ENCODE measurements around the gene PTPN1. TPM values are rescaled to one million over a fixed set of nuclear protein-coding genes. Genes with fewer than 3 reads are reported as not detected.

The PTPN1 gene
- total and polyA plus RNA-seq, 4 donors = 5.8 to 10.6 (median 9.7) TPM

- no peak overlapping the region for H3K27ac ChIP-seq (ENCODE audit: low read depth in 1 of 2, low read length in 2 of 2)
- H3K9ac ChIP-seq (ENCODE audit: low read depth in 1 of 2, low read length in 2 of 2) = no peak overlapping the region
- no peak for DNase-seq (ENCODE audit: low spot score)
- no peak overlapping the region for H3K4me3 ChIP-seq (ENCODE audit: low read depth in 1 of 3, low read length in 3 of 3)
- peaks cover 0 to 11% (median 4%) of the 10 kb centered on the region in 4 donors for H3K4me1 ChIP-seq (ENCODE audit: control insufficient read depth in 4 of 4, insufficient read depth in 4 of 4, low read length in 3 of 4)
- peaks cover 0 to 2% (median 0%) of the 10 kb centered on the region in 4 donors for H3K36me3 ChIP-seq (ENCODE audit: control insufficient read depth in 4 of 4, insufficient read depth in 3 of 4, low read depth in 1 of 4, low read length in 3 of 4)
- TF ChIP-seq ATF3 (IDR thresholded peaks at IDR 0.05) (no peak), TAF1 (conservative IDR thresholded peaks at IDR 0.05) (no peak), RAD21 (IDR thresholded peaks at IDR 0.05) (no peak), EGR1 (IDR thresholded peaks at IDR 0.05; ENCODE audit: low read depth in 2 of 2) (no peak), FOXA2 (IDR thresholded peaks at IDR 0.05) (no peak), RXRA (IDR thresholded peaks at IDR 0.05) (no peak), ZBTB33 (IDR thresholded peaks at IDR 0.05) (no peak), CTCF (IDR thresholded peaks at IDR 0.05; ENCODE audit: low read depth, low read length, missing input control) (no peak), MAX (IDR thresholded peaks at IDR 0.05) (no peak), REST (IDR thresholded peaks at IDR 0.05) (no peak), FOXA1 (IDR thresholded peaks at IDR 0.05) (no peak)
- H3K27me3 ChIP-seq (ENCODE audit: control insufficient read depth in 4 of 4, insufficient read depth in 4 of 4, low read length in 3 of 4) = no peaks in the 10 kb centered on the region
- no peaks in the 10 kb centered on the region for H3K9me3 ChIP-seq (ENCODE audit: control insufficient read depth in 4 of 4, low read length in 3 of 4)
- WGBS = 95% methylated on average over 2 of the region's 2 CpGs
These were observed 40.3 kb downstream of the PTPN1 start for GRCh38 chr20:50550531-50550930.

- no peaks in the 10 kb centered on the region for H3K27me3 ChIP-seq (ENCODE audit: control insufficient read depth in 4 of 4, insufficient read depth in 4 of 4, low read length in 3 of 4)
- H3K4me1 ChIP-seq (ENCODE audit: control insufficient read depth in 4 of 4, insufficient read depth in 4 of 4, low read length in 3 of 4) = peaks cover 0 to 6% (median 4%) of the 10 kb centered on the region in 4 donors
- TF ChIP-seq HNF4G (IDR thresholded peaks at IDR 0.05) = no peak
- no peak for TF ChIP-seq YY1 (IDR thresholded peaks at IDR 0.05)
- TF ChIP-seq JUND (IDR thresholded peaks at IDR 0.05) = no peak
- TF ChIP-seq REST (IDR thresholded peaks at IDR 0.05) = no peak
- TF ChIP-seq SP1 (IDR thresholded peaks at IDR 0.05) = no peak
- peaks cover 0 to 2% (median 0%) of the 10 kb centered on the region in 4 donors for H3K36me3 ChIP-seq (ENCODE audit: control insufficient read depth in 4 of 4, insufficient read depth in 3 of 4, low read depth in 1 of 4, low read length in 3 of 4)
- WGBS = 96% methylated on average over 4 of the region's 4 CpGs
- H3K27ac ChIP-seq (ENCODE audit: low read depth in 1 of 2, low read length in 2 of 2) = no peak overlapping the region
- no peaks in the 10 kb centered on the region for H3K9me3 ChIP-seq (ENCODE audit: control insufficient read depth in 4 of 4, low read length in 3 of 4)
- no peak overlapping the region for H3K9ac ChIP-seq (ENCODE audit: low read depth in 1 of 2, low read length in 2 of 2)
- DNase-seq (ENCODE audit: low spot score) = no peak
- H3K4me3 ChIP-seq (ENCODE audit: low read depth in 1 of 3, low read length in 3 of 3) = no peak overlapping the region
These were observed 41.1 kb downstream of the PTPN1 start for GRCh38 chr20:50551288-50551687.
